ENCODE data around the gene CSDE1. TPM values are rescaled to one million over a fixed set of nuclear protein-coding genes. Genes with fewer than 3 reads are reported as not detected.

The CSDE1 gene
- total and polyA plus RNA-seq, 2 donors (not counting 3 experiments of a cell fraction or from before 2014, with no cell fraction given) = 129 to 492 TPM

GRCh38 chr1:114803001-114803400, 45.2 kb upstream of the CSDE1 start:
- Histone ChIP-seq H3K9me3 (replicated peaks; ENCODE audit: control insufficient read depth, insufficient read depth, low read length) (no peaks in the 10 kb centered on the region), H3K9me1 (replicated peaks; ENCODE audit: control insufficient read depth, extremely low read depth, insufficient read depth, low read length) (no peaks in the 10 kb centered on the region), H3K4me1 (ENCODE audit: control insufficient read depth, extremely low read depth, insufficient read depth, low read length) (no peaks in the 10 kb centered on the region), H2AFZ (ENCODE audit: low read depth, low read length) (no peak overlapping the region), H3K4me3 (replicated peaks in 1 of 3; ENCODE audit: insufficient read depth in 1 of 3, low read depth in 1 of 3, low read length in 3 of 3) (no peak overlapping the region), H4K20me1 (replicated peaks; ENCODE audit: control insufficient read depth, extremely low read depth, insufficient read depth, low read length) (no peaks in the 10 kb centered on the region), H3K27ac (ENCODE audit: insufficient read depth, low read depth, low read length) (no peak overlapping the region), H3K36me3 (ENCODE audit: control insufficient read depth in 2 of 2, extremely low read depth in 1 of 2, insufficient read depth in 2 of 2, low read length in 2 of 2) (no peaks in the 10 kb centered on the region), H3K4me2 (ENCODE audit: insufficient read depth, low read length) (no peak overlapping the region), H3K27me3 (ENCODE audit: control insufficient read depth in 2 of 2, insufficient read depth in 2 of 2, low read length in 2 of 2) (peaks cover 0 to 2% of the 10 kb centered on the region in 2 experiments), H3K9ac (replicated peaks; ENCODE audit: extremely low read depth, insufficient read depth, low read length) (no peak overlapping the region), H3K79me2 (ENCODE audit: control insufficient read depth, insufficient read depth, low read length) (no peaks in the 10 kb centered on the region)
- DNase-seq (ENCODE audit: low read depth, low spot score) (no peak), FAIRE-seq (no peak)
- TF ChIP-seq EZH2 (IDR thresholded peaks at IDR 0.05; ENCODE audit: borderline replicate concordance, low read depth, low read length, severe bottlenecking) (no peak), FOS (IDR thresholded peaks at IDR 0.05; ENCODE audit: borderline replicate concordance, insufficient read depth, low read length) (no peak), GATA2 (IDR thresholded peaks at IDR 0.05; ENCODE audit: insufficient read depth, insufficient read length, low read depth, low read length) (no peak), POLR2A (IDR thresholded peaks at IDR 0.05; ENCODE audit: low read depth, low read length) (no peak), POLR2AphosphoS5 (IDR thresholded peaks at IDR 0.05; ENCODE audit: insufficient read depth, low read depth, low read length) (no peak), JUN (IDR thresholded peaks at IDR 0.05; ENCODE audit: borderline replicate concordance, insufficient read depth, insufficient read length, low read depth) (no peak), MYC (IDR thresholded peaks at IDR 0.05; ENCODE audit: low read depth, low read length) (no peak)
- TF ChIP-seq, protein P1, sequence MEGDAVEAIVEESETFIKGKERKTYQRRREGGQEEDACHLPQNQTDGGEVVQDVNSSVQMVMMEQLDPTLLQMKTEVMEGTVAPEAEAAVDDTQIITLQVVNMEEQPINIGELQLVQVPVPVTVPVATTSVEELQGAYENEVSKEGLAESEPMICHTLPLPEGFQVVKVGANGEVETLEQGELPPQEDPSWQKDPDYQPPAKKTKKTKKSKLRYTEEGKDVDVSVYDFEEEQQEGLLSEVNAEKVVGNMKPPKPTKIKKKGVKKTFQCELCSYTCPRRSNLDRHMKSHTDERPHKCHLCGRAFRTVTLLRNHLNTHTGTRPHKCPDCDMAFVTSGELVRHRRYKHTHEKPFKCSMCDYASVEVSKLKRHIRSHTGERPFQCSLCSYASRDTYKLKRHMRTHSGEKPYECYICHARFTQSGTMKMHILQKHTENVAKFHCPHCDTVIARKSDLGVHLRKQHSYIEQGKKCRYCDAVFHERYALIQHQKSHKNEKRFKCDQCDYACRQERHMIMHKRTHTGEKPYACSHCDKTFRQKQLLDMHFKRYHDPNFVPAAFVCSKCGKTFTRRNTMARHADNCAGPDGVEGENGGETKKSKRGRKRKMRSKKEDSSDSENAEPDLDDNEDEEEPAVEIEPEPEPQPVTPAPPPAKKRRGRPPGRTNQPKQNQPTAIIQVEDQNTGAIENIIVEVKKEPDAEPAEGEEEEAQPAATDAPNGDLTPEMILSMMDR (IDR thresholded peaks at IDR 0.05; ENCODE audit: extremely low read depth in 1 of 2, insufficient read depth in 1 of 2, low read depth in 1 of 2, low read length in 2 of 2) = no peak
- TF ChIP-seq, protein P2, sequence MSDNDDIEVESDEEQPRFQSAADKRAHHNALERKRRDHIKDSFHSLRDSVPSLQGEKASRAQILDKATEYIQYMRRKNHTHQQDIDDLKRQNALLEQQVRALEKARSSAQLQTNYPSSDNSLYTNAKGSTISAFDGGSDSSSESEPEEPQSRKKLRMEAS (IDR thresholded peaks at IDR 0.05; ENCODE audit: insufficient read depth, insufficient read length) = no peak
- ChIA-PET CTCF (no interaction called here), POLR2A (no interaction called here)
- no TSS peak for BruUV-seq (replicated peaks)
- dilution Hi-C loops (cut with MboI; ENCODE audit: extremely low pct_ligation_motif_present, low sequenced_read_pairs) = no loop called here
- intact Hi-C loops (cut with micrococcal nuclease) = no loop called here

All from endothelial cell of umbilical vein (primary cell).